IPS-NIHi7 (cell line): ENCODE measurements around the gene RABAC1.
"Not testable (repeated sequence)": the region's sequence is repeated elsewhere in the genome, so short reads cannot be mapped to it uniquely, and the experiment has no call there.

Experiments used
- DNase-seq: peaks from one replicate; pipeline ENCODE4 v3.0.0; 2012; ENCODE audit warnings: mixed read lengths; ENCODE audit errors: extremely low spot score

RABAC1 gene

DNA sequence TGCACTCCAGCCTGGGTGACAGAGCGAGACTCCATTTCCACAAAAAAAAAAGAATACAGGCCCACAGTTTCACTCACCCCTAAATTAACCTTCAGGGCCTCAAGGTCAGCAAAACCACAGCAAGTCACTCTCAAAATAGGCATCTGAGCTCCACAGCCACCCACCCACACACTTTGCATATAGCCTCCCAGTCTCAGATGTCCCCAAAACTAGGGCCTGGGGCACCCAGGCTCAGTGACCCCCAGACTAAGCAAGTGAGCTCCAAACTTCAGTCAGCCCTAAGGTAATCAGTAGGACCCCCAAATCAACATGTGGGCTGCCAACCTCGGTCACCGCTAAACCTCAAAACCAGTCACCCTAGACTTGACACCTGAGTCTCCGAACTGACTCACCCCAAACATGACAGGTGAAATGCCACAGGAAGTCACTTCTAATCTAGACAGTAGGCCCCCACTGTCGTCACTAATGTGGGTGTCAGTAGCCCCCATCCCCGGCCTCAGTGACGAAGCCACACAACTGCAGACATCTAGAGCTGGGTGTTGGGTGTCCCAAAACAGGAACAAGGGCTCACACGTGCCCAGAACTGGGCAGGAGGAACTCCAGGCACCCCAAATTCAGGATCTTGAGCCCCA lies 13.9 kb downstream of the RABAC1 start:
- DNase-seq, result no peak

- no peak for DNase-seq
These were observed 14.8 kb downstream of the RABAC1 start for GRCh38 chr19:41944336-41944735.

DNA sequence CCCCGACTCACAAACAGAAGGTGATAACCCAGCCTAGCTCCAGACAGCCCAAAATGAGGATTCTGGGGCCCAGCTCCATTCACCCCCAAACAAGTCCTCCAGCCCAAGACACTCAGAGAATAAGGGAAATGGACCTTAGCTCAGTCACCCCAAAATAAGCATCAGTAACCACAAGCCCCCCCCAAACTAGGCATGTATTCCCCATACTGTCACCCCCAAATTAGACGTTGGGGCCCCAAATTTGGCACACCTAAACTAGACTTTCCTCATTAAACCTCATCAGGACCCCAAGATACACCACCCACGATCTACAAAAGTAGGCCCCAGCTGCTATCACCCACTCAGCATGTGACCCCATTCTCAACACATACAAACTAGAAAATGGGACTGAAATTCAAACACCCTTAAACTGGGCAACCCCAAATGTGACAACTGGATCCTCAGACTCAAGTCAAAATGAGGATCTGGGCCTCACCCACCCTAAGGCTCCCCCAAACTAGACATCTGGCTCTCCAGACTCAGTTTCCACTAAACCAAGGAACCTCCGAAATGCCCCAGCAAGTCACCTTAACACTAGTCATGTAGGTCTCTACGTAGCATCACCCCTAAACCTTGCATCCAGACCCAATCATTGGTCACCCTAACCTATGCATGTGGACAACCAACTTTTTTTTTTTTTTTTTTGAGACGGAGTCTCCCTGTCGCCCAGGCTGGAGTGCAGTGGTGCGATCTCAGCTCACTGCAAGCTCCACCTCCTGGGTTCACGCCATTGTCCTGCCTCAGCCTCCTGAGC lies 17.5 kb downstream of the RABAC1 start:
- DNase-seq, result no peak

- DNase-seq, result no peak
These were observed 18.3 kb downstream of the RABAC1 start for GRCh38 chr19:41940731-41941409.

DNA sequence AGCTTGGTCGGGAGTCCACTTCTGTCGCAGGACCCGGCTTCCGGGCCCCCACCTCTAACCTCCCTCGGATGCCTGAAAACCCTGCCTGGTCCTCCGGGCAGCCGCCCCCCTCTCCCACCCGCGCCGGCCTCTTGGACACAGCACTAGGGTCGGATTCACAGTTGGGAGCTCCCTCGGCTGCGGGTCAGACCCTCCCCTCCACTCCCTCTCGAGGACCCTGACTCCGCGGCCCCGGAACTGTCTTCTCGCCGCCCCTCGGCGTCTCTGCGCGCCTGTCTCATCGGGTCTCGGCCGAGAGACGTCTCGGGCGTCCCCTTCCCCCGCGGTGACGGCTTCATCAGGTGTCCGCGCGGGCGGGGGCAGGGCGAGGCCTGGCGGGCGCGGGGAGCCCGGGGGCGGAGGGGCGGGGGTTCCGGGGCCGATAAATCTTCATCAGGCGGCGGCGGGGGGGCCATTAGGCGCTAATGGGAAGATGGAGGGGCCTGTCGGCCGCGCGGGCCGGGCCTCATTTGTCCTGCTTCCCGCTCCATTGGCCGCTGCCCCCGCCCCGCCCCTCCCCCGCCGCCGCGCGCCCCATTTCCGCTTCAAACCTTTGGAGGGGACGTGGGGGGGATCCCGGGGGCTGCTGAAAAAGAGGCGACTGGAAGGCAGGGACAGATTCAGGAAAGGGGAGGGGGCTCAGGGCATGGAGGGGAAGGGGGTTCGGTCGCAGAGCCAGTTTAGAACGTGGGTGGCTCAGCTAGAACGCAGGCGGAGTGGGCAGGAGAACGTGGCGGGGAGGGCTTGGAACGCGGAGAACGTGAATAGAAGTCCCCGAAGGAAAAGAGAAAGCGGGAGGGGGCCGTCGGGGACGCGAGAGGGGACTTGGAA lies 19.0 kb downstream of the RABAC1 start:
- DNase-seq, result peak; percentile 42

DNA sequence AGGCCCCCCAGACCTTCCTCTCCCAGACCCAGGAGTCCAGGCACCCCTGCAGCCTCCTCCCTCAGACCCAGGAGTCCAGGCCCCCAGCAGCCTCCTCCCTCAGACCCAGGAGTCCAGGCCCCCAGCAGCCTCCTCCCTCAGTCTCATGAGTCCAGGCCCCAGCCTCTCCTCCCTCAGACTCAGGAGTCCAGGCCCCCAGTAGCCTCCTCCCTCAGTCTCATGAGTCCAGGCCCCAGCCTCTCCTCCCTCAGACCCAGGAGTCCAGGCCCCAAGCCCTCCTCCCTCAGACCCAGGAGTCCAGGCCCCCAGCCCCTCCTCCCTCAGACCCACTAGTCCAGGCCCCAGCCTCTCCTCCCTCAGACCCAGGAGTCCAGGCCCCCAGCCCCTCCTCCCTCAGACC lies 19.9 kb downstream of the RABAC1 start:
- DNase-seq, result not testable (repeated sequence)

DNA sequence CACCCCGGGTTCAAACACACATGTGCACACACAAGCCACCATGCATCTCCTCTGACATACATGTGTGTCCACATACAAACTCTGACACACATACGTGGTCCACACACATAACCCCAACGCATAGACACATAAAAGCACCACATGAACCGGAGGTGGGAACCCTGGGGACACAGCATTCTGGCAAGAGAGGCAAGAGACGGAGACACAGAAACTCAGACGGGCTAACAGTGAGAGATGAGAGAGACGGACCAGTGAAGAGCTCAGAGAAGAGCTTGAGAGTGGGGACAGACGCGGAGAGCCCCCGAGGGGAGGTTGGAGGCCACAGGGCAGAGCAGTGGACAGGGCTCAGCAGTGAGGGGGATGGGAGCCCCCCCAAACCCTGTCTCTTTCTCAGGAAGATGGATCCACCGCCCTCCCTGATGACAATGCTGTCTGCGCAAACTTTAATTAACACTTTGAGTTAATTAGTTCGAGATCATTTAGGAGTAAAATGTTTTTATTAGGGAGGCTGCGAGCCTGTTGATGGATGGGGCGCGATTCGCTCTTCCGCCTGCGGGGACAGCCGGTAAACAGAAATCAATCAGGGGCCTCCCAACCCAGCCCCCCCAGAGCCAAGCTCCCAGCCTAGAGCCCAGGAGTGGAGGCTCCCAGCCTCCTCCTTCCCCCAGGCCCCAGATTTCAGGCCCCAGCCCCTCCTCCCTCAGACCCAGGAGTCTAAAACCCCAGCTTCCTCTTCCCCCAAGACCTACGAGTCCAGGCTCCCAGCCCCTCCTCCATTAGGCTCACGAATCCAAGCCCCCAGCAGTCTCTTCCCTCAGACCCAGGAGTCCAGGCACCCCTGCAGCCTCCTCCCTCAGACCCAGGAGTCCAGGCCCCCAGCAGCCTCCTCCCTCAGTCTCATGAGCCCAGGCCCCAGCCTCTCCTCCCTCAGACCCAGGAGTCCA lies 21.3 kb downstream of the RABAC1 start:
- no peak for DNase-seq

- DNase-seq, result no peak
These were observed 22.2 kb downstream of the RABAC1 start for GRCh38 chr19:41936961-41937360.

- DNase-seq, result no peak
These were observed 22.7 kb downstream of the RABAC1 start for GRCh38 chr19:41936416-41936850.

GRCh38 chr19:41935760-41936415 lies 23.2 kb downstream of the RABAC1 start:
- no peak for DNase-seq

DNA sequence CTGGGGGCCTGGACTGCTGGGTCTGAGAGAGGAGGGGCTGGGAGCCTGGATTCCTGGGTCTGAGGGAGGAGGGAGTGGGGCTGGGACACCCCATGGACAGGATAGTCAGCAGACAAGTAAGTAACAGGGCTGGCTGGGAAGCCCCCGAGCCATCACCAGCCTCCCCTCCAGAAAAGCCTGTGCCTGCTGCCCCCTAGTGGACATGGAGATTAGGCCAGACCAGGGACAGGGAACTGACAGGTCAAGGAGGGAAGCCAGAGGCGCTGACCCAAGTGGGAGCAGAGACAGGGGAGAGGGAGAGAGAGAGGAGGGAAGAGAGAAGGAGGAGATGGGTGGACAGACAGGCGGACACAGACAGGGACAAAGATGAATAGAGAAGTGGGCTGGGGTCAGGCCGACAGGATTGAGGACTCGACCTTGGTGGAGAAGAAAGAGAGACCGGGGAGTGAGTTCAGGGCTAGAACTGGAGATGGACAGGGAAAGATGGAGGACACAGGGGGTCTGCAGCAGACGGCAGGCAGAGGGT lies 24.2 kb downstream of the RABAC1 start:
- peak; percentile 91 for DNase-seq

DNA sequence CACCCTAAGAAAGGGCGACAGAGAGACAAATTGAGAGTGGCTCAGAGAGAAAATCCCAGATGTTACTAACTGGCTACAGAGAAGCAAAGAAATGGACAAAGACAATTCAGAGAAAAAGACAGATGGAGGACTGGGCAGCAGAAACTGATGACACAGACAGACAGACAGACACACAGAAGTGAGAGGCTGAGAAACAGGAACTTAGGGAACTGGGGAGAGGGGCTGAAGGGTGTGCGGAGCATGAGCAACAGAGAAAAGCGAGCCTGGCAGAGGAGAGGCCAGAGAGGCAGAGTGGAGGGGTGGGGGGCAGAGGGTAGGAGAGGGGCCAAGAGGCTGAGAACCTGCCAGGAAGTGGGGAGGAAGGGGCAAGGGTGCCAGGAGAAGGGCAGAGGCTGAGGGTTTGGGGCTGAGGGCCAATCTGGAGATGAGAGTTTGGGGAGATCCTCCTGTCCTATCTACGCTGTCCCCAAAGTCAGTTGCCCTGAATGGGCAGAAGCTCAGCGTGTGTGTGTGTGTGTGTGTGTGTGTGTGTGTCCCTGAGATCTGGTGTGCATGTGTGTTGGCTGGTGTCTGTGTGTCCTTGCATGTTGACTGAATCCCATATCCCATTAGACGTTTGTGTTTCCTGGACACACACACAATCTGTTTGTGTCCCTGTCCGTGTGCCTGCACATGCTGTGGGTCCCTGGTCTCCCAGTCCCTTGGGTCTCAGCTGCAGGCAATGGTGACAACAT lies 25.3 kb downstream of the RABAC1 start:
- DNase-seq, result no peak

- no peak for DNase-seq
These were observed 26.3 kb downstream of the RABAC1 start for GRCh38 chr19:41932720-41933332.

- DNase-seq, result no peak
These were observed 26.8 kb downstream of the RABAC1 start for GRCh38 chr19:41932259-41932719.

- peak; percentile 74 for DNase-seq
These were observed 28.1 kb downstream of the RABAC1 start for GRCh38 chr19:41930926-41931592.

- no peak for DNase-seq
These were observed 28.8 kb downstream of the RABAC1 start for GRCh38 chr19:41930322-41930722.

DNA sequence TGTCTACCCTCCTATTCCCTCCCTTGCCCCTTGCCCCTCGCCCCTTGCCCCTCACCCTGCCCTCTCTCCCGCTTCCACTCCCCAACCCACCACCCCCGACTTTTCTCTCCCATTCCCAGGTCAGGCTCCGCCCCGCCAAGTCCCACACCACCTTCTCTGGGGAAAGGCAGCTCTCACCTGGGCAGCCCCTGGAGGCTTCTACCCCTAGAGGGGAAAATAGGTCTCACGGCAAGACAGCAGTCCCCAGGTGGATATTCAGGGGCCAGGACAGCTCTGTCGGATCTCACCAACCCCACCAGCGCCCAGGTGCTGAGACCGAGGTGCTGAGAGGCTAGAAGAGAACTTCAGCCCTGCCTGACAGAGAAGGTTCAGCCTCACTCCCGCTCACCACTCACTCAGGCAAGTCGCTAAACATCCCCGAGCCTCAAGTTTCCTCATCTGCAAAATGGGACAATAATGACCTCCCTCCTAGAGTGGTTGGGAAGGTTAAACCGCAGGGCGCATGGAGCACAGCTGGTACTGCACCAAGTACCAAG lies 29.5 kb downstream of the RABAC1 start:
- DNase-seq, result no peak
